ENCODE data around the gene PEX16.
"Not testable (repeated sequence)": the region's sequence is repeated elsewhere in the genome, so short reads cannot be mapped to it uniquely, and the experiment has no call there.

The PEX16 gene

DNA sequence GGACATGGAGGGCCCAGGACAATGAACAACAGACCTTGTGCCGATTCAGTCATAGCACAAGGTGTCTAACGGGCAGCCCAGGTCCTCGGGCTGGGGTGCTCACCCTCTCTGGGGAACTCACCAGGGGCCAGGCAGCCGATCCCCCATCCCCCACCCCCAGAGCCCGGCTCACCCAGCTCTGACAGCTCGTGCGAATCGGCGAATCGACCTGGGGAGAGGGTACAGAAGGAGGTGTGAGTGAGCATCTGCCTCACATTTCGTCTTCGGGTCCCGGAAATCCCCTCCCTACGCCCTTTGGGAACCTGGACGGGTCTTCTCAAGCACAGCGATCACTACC, 423 bp downstream of the PEX16 start:
- DNase-seq, result no peak

DNA sequence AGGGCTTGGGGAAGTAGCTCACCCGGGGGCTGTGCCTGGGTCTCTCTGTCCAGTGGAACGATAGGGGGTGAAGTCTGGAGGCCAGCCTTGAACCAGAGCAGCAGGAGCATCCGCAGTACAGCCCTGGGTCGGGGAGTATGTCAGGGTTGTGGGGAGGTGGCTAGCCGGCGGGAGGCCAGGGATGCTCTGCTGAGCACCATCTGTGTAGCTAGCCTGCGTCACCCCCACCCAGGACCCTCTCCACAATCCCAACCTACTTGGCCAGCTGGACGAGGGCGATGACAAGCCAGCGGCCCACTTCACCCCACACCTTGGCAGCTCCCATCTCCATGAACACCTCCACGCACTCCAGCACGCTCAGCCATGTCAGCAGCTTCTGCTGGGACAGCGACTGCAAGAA, 2.2 kb downstream of the PEX16 start:
- no peak for DNase-seq

DNA sequence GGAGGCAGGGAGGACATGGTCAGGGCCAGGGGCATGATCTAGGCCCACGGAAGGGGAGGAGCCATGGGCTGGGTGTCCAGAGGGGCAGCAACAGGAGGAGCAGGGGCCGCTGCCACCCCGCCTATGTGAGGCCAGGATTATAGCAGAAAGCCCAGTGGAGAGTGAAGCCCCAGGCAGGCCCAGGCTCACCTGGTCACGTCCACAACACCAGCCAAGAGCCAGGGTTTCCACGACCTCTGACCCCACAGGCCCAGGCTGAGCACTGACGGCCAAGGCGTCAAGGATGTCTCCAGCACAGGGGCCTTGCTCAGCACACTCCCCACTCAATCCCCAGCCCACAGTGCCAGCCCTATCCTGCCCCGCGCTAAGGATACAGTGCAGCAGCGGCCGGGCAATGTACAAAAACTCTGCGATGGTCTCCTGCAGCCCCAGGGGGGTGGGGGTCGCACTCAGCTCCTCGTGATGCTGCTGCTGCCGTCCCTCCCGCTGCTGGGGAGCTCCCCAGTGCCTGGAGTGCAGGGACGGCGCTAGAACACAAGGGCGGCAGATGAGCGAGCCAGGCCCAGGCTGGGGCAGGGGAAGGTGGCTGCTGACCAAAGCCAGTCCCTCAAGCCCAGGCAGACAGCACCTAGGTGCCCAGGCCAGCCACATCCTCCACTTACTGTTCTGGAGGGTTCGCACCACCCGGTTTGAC, 3.6 kb downstream of the PEX16 start:
- DNase-seq, result no peak

DNA sequence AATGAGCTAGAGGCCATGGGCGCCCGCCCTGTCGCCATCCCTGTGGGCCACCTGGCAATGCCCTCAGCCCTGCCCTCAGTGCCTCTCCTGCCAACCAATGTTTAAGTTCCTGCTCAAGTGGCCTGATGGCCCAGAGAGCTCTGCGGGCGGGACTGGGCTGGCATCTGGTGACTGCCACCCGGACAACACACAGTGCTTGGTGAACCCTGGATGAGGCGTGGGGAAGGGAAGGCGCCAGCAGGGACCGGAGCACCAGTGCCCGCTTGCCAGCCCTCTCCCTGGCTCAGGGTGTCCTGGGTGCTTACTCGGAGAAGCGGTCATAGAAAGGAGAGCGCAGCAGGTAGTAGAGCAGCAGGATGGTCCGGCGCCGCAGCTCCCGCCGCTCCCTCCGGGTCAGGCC, 4.2 kb downstream of the PEX16 start:
- no peak for DNase-seq

DNA sequence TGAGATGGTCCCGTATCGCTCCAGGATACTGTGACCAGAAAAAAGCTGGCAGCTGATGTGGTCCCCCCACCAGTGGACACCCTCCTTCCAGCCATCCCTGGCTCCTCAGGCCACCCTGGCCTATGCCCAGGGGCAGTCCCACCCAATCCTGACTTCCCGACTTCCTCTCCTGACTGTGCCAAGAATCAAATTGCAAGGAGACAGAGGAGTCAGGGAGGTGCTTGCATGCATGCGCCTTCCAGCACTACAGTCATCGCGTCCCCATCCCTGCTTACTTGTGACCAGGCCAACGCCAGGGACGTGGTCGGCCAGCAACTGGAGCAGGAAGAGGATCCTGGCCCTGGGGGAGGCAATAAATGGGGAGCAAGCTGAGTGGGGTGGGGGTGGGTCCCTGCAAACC, 7.1 kb downstream of the PEX16 start:
- DNase-seq, result no peak

DNA sequence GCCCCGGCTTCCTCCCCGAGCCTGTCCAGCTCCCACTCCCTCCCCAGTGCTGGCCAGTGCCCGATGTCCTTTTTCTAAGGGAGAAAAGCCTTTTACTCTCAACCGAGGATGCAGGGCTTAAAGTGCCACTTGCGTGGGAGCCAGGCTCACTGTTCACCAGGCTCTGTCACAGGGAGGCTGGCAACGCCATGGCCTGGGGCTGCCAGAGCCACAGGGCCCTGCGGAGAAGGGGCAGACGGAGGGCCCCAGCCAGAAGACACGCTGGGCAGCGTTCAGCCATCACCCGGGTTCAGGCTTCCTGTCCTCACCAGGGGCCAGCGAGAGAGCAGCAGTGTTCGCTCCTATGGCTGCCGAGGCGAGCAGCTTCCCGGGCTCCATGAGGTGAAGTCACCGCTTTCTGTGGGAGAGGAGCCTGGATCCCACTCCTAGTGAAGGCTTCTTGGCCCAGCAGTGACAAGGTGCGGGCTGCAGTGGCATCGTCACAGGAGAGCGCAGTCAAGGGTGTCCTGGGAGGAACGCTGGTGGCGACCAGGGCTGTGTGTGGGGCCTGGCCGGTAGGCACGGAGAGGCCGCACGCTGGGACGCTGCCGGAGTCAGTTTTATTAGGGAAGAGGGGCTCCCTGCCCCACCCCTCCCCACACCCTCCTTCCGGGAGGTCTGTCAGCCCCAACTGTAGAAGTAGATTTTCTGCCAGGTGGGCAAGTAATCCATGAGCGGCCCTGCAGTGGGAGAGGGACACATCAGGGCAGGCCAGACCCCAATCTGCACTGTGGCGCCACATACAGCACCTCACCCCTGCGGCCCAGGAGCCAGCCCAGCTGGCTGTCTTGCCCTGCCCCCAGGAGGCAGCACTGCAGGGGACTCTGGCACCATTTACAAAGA, 7.8 kb downstream of the PEX16 start:
- no peak for DNase-seq

DNA sequence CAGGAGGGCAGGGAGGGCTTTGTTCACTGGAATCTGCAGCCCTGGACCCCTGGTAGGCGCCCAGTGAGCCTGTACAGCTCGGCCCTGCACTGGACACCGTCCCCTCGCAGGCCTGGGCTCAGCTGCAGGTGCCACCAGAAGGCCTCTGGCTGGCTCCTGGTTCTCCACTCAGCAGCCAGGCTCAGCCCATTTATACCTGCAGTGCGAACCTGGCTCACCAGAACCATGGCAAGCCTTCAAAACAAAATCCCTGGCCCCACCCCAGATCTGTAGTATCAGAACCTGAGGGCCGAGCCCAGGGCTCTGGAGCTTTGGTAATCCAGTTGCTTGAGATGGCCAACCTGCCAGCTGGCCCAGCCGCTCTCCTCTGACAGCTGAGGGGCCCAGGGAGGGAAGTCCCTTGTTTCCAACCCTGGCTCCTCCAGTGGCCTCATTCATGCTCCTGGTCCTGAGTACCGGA, 9.7 kb downstream of the PEX16 start:
- DNase-seq, result no peak

DNA sequence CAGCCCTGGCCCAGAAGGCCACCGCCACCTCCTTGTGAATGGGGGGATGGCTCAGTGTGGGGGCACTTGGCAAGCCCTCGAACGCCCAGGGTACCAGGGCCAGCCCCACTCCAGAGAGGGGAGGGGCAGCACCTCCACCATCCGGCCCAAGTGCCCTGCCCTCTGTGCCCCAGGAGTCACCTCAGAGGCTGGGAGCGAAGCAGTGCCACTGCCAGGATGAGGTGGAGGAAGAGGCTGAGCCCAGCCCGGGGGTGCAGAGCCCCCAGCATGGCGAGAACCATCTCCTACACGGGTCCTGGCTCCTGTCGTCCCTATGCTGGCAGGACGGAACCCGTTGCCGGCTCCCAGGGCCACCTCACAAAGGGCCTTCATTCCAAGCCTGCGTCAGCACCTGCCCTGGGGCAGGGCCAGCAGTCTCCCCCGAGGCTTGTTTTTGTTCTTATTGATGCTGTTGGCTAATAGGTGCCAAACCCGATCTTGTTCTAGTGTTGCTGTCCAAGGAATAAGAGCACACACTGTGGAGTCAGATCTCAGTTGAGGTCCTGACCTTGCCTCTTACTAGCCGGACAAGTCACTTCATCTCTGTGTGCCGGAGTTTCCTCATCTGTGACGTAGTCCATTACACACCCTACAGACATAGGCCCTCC, 10.6 kb downstream of the PEX16 start, which contains the start of gene FREY1:
Gene FREY1, minus strand, starts transcription at position 307 of the 647 bp plus-strand sequence. Its CDS starts 26 bp downstream, at position 281.
- no peak for DNase-seq

DNA sequence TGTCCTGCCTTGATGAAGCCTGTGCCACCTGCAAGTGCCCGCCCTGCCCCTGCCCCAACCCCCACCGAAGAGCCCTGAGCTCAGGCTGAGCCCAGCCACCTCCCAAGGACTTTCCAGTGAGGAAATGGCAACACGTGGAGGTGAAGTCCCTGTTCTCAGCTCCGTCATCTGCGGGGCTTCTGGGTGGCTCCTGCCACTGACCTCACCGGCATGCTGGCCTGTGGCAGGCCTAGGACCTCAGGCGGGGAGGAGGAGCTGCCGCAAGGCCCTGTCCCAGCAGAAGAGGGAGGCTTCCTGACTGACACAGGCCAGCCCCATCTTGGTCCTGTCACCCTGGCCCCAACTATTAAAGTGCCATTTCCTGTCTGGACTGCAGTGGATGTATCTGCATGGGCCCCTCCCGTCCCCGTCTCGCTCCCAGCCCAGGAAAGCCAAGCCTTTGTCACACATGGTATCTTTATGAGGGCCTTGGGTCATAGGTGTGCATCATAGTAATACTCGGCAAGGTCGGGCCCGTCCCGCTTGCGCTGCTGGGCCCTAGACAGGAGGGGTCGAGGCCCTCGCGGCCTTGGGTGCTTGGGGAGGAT, 11.5 kb downstream of the PEX16 start:
- no peak for DNase-seq

DNA sequence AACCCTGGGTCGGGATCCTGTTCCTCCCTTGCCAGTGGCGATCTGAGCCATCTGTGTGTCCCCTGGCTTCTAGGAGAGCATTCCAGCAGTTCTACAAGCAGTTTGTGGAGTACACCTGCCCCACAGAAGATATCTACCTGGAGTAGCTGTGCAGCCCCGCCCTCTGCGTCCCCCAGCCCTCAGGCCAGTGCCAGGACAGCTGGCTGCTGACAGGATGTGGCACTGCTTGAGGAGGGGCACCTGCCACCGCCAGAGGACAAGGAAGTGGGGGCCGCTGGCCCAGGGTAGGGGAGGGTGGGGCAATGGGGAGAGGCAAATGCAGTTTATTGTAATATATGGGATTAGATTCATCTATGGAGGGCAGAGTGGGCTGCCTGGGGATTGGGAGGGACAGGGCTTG, 12.1 kb downstream of the PEX16 start:
- not testable (repeated sequence) for DNase-seq

DNA sequence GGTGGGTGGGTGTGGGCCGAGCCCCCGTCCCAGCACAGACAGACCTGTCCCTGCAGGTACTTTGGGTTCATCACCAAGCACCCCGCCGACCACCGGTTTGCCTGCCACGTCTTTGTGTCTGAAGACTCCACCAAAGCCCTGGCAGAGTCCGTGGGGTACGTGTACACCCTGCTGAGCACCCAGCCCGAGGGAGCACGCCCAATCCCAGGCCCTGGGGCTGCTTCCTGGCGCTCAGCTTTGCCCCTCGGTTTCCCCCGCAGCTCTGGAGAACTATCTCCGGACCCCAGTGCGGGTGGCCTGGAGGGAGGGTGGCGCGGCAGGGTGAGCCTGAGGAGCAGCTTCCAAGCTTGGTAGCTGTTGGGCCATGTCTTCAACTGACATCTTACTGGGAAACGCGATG, 12.6 kb downstream of the PEX16 start:
- DNase-seq, result no peak

DNA sequence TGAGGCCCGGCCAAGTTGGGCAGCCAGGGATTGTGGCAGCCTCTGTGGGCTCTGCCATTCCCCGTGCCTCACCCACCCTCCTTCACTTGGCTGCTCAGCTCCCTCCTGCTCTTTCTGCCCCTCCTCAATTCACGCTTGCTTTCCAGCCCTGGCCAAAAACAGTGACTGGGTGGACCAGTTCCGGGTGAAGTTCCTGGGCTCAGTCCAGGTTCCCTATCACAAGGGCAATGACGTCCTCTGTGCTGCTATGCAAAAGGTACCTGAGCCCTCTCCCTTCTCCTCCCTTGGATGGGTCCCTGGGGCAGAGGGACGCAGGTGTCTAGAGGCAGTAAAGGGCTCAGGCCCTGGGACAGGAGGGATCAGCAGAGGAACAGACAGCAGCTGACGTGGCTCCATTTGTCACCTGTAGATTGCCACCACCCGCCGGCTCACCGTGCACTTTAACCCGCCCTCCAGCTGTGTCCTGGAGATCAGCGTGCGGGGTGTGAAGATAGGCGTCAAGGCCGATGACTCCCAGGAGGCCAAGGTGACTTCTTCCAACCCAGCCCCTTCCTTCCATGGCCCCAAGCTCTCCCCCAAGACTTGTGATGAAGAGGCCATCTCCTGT, 13.3 kb downstream of the PEX16 start:
- no peak for DNase-seq

DNA sequence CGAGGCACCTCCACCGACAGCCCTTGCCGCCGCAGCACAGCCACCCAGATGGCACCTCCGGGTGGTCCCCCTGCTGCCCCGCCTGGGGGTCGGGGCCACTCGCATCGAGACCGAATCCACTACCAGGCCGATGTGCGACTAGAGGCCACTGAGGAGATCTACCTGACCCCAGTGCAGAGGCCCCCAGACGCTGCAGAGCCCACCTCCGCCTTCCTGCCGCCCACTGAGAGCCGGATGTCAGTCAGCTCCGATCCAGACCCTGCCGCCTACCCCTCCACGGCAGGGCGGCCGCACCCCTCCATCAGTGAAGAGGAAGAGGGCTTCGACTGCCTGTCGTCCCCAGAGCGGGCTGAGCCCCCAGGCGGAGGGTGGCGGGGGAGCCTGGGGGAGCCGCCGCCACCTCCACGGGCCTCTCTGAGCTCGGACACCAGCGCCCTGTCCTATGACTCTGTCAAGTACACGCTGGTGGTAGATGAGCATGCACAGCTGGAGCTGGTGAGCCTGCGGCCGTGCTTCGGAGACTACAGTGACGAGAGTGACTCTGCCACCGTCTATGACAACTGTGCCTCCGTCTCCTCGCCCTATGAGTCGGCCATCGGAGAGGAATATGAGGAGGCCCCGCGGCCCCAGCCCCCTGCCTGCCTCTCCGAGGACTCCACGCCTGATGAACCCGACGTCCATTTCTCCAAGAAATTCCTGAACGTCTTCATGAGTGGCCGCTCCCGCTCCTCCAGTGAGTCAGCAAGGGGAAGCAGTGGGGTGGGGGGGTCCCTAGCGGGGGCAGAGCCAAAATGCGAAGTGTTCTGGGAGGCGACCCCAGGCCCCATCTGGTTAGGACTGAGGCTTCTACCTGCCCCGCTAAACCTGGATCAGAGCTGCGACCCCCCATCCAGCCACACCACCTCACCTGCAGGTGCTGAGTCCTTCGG, 15.0 kb downstream of the PEX16 start:
- no peak for DNase-seq

DNA sequence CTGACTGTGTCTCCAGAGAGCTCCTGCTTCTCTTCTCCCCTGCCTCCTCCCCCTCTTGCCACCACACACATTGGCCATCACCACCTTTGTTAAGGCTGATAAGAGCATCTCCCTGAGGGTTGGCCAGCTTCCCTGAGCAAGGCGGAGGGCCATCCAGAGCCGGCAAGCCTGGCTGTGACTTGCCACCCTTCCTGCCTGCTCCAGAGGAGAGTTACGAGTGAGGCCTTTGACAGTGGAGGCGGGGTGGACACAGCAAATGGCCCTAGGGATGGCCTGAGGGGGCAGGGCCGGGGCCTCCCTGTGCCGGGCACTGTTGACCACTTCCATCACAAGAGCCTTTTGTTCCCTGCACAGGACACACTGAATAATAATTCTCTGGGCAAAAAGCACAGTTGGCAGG, 16.1 kb downstream of the PEX16 start:
- no peak for DNase-seq

DNA sequence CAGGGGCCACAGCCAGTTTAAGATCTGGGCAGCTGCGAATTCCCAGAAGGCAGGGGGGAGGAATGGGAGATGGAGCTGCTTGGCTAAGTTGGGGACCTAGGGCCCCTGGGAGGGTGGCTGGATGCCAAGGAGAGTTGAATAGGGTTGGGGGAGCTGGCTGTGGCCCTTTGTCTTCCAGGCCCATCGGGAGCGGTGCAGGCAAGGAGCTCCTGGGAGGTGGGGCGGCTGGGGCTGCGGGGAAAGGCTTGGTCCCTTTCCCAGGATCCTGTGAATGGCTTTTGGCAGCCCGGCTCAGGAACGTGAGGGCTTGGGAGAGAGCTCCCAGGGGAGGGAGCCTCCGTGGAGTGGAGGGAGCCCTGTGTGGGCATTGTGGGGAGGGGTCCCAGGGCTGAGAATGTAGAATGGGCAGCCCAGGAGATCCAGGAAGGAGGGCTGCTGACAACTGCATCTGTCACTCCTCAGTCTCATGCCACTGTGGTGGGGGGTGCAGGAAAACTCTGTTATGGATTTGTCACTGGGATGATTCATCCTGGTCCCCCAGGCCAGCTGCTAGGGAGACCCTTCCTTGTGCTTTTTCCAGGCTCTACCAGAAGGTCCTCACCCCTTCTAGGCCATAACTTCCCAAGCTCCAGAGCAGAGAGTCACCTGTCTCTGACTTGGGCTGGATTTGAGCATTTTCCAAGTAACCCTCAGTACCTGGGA, 16.6 kb downstream of the PEX16 start:
- DNase-seq, result no peak

DNA sequence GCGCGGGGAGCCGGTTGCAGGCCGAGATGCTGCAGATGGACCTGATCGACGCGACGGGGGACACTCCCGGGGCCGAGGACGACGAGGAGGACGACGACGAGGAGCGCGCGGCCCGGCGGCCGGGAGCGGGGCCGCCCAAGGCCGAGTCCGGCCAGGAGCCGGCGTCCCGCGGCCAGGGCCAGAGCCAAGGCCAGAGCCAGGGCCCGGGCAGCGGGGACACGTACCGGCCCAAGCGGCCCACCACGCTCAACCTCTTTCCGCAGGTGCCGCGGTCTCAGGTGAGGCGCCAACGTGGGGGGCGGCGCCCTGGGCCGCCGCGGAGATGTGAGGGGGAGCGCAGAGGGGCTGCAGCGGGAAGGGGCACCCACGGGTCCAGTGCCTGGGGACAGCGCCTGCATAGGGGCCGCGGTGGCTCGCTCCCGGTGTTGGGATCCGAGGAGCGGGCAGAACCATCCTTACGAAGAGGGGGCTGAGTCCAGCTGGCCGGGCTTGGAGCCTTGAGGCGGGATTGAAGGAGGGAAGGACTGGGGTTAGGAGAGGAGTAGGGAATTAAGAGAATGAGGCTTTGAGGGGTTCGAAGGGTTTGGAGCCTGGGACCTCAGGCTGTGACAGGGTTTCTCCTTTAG, 17.4 kb downstream of the PEX16 start:
- DNase-seq, result not testable (repeated sequence)

DNA sequence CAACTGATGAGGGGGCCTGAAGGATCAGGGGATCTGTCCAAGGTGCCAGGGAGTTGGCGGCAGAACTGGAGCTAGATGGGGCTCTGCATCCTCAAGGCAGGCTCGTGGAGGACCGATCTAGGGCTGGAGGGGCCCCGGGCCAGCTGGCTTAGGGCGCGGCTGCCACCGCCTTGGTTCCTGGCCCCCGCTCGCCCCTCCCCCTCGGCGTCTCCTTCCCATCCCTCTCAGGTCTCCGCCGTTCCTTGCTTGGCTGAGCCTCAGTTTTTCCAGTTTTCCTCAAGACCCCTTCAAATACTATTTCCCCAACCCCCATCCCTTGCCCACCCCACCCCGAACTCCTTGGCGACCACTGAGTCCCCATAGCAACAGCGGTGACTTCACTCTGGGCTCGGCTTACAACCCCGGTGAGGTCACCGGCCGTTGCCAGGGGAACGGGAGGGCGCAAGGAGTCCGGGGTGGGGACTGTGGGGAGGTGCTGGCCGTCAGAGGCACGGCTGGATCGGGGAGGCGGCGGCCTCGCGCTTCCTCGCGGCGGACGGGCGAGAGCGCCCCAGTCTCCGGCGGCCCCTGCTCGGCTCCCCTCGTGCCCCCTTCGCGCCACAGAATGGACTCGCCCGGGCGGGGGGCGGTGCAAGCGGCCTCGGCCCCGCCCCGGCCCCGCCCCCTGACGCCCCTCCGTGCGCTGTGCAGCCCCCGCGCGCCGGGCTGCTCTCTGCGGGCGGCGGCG, 18.1 kb downstream of the PEX16 start:
- no peak for DNase-seq

DNA sequence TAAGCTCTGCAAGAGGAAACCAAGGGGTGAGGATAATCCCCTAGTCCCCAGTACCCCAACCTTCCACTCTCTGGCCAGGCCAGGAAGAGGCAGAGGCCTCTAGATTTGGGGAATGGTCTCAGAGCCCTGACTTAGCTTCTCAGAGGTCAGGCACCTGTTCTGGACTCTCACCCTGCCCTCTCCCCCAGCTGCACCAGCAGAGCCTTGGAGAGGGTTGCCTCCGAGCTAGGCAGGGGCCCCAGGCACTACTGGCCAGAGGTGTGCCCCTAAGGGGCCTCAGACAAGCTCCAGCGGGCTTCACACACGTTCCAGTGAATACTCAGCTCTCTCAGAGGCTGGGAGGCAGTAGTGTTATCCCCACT, 18.6 kb downstream of the PEX16 start:
- no peak for DNase-seq

DNA sequence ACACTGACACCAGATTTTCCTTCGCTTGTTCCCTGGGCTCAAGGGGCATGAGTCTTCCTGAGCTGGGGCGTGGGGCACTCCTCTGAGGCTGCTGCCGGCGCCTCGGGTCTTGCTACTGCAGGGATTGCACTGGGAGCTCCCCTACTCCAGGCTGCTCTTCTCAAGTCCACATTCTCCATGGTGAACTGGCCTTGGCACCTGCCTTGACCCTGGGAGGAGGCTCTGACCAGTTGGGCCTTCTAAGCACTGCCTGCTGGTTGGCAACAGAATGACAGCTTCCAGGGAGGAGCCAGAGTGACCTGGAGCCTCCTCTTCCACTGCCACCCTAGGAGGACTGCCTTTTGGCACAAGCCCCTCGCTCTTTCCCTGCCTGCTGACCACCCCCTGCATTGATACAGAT, 20.1 kb downstream of the PEX16 start:
- no peak for DNase-seq

DNA sequence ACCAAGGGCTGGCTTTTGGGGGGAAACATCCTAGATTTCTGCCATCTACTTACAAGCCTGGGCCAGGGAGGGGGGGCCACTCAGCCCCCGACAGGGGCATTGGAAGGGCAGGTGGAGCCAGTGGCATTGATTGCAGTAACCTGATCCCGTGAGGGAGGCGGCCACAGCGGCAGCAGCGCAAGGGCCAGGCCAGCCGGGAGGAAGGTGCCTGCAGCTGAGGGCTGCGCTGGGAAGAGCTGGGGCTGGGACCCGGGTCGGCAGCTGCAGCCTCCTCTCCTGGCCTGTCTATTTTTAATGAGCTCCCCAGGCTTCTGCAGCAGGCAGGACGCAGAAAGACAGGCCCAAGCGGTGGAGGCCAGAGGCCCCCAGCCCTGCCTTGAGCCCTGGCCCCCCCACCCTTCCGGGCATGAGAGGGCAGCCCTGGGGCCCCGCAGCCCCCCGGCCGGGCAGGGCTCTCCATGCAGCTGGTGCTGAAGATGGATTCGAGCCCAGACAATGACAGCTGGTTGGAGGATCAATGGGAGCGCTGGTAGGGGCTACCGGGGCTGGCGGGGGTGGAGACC, 21.2 kb downstream of the PEX16 start:
- no peak for DNase-seq

All from NCI-H1694 (cell line).